ENCODE results near the gene BCAN.

- TF ChIP-seq CTCF (IDR thresholded peaks at IDR 0.05) (no peak), POLR2A (IDR thresholded peaks at IDR 0.05) (no peak), POLR2AphosphoS5 (IDR thresholded peaks at IDR 0.05) (no peak)
Measured at GRCh38 chr1:156670791-156671190, 28.9 kb downstream of the BCAN start.
